IMR-90 (cell line): ENCODE measurements around the gene GABRR1. TPM values are rescaled to one million over a fixed set of nuclear protein-coding genes. Genes with fewer than 3 reads are reported as not detected.

Experiments used
- ATAC-seq: fragments of 200-7000 bp; cut with Tn5 transposase; 2 replicates; pipeline ENCODE4 v1.9.1; 2020; ENCODE audit warnings: low read depth, mild to moderate bottlenecking, moderate library complexity
- BruUV-seq: library from RNA; stranded (reverse); fragments of 400-500 nt; replicated peaks from 2 replicates; lab custom pipeline; 2021; lab: Mats Ljungman, UMichigan
- CTCF ChIA-PET: fragments of 300-600 bp; formaldehyde crosslinking; extraction: SDS; loops from one replicate; lab custom pipeline; 2021; ENCODE audit warnings: antibody characterized with exemption; lab: Yijun Ruan, JAX
- POLR2A ChIA-PET: fragments of 300-600 bp; sonication (Branson Sonifier 250); formaldehyde crosslinking; loops from one replicate; lab custom pipeline; 2022; ENCODE audit warnings: antibody characterized with exemption; ENCODE audit not compliant: unreplicated experiment; lab: Charles Lee
- DNase-seq: peaks from one replicate; pipeline ENCODE4 v3.0.0; 2013
- H2AFZ ChIP-seq: replicated peaks from 2 replicates; pipeline ENCODE3; 2013; ENCODE audit warnings: low read length, mild to moderate bottlenecking; ENCODE audit not compliant: poor library complexity
- H2AK5ac ChIP-seq: 2 replicates; pipeline ENCODE4 v1.6.1; 2013; ENCODE audit warnings: low read depth, low read length, inconsistent platforms
- H2AK9ac ChIP-seq: replicated peaks from 2 replicates; pipeline ENCODE3; 2013; ENCODE audit warnings: mild to moderate bottlenecking, low read depth, low read length, moderate library complexity; ENCODE audit not compliant: poor library complexity
- H2BK120ac ChIP-seq: 2 replicates; pipeline ENCODE4 v1.6.1; 2013; ENCODE audit warnings: low read depth, low read length, inconsistent platforms
- H2BK15ac ChIP-seq: 3 replicates; pipeline ENCODE4 v1.6.1; 2013; ENCODE audit warnings: low read depth, low read length, inconsistent platforms
- H2BK20ac ChIP-seq: 2 replicates; pipeline ENCODE4 v1.6.1; 2013; ENCODE audit warnings: low read depth, mild to moderate bottlenecking, inconsistent platforms, low read length, moderate library complexity
- H2BK5ac ChIP-seq: 2 replicates; pipeline ENCODE4 v1.6.1; 2013; ENCODE audit warnings: mild to moderate bottlenecking, low read depth, low read length, inconsistent platforms; ENCODE audit not compliant: poor library complexity, severe bottlenecking
- H3K14ac ChIP-seq: replicated peaks from 2 replicates; pipeline ENCODE4 v1.6.1; 2013; ENCODE audit warnings: low read depth, low read length, inconsistent platforms
- H3K18ac ChIP-seq: 2 replicates; pipeline ENCODE4 v1.6.1; 2013; ENCODE audit warnings: low read depth, low read length, control low read depth
- H3K23ac ChIP-seq: 2 replicates; pipeline ENCODE4 v1.6.1; 2013; ENCODE audit warnings: low read depth, low read length, inconsistent platforms
- H3K27ac ChIP-seq: 2 replicates; pipeline ENCODE4 v1.5.1; 2013; ENCODE audit warnings: mild to moderate bottlenecking, control low read depth, low read length; ENCODE audit not compliant: insufficient read depth
- H3K27me3 ChIP-seq: 2 replicates; pipeline ENCODE4 v1.6.1; 2013; ENCODE audit warnings: low read length; ENCODE audit not compliant: control insufficient read depth, insufficient read depth
- H3K36me3 ChIP-seq: 2 replicates; pipeline ENCODE4 v1.6.1; 2013; ENCODE audit warnings: low read length, mixed read lengths; ENCODE audit not compliant: control insufficient read depth, insufficient read depth
- H3K4ac ChIP-seq: 2 replicates; pipeline ENCODE4 v1.6.1; 2013; ENCODE audit warnings: low read depth, low read length, inconsistent platforms
- H3K4me1 ChIP-seq: 2 replicates; pipeline ENCODE4 v1.6.1; 2013; ENCODE audit warnings: low read length, mixed read lengths; ENCODE audit not compliant: control insufficient read depth, insufficient read depth
- H3K4me2 ChIP-seq: 2 replicates; pipeline ENCODE4 v1.6.1; 2013; ENCODE audit warnings: low read depth, mild to moderate bottlenecking, control low read depth, low read length, moderate library complexity
- H3K4me3 ChIP-seq: 2 replicates; pipeline ENCODE4 v1.5.1; 2013; ENCODE audit warnings: low read depth, mild to moderate bottlenecking, control low read depth, low read length, moderate library complexity; ENCODE audit not compliant: insufficient read depth
- H3K56ac ChIP-seq: 2 replicates; pipeline ENCODE4 v1.6.1; 2013; ENCODE audit warnings: low read length, inconsistent platforms; ENCODE audit not compliant: insufficient read depth; ENCODE audit errors: extremely low read depth
- H3K79me1 ChIP-seq, 2 experiments: 2 replicates each; pipeline ENCODE4 v1.6.1; 2013; ENCODE audit warnings: low read length in 2 of 2, inconsistent platforms in 1 of 2, low read depth in 1 of 2
- H3K9ac ChIP-seq: 2 replicates; pipeline ENCODE4 v1.6.1; 2013; ENCODE audit warnings: low read depth, low read length, control low read depth
- H3K9me1 ChIP-seq: 2 replicates; pipeline ENCODE4 v1.6.1; 2013; ENCODE audit warnings: low read length, inconsistent platforms; ENCODE audit not compliant: insufficient read depth
- H3K9me3 ChIP-seq: 2 replicates; pipeline ENCODE4 v1.6.1; 2013; ENCODE audit warnings: low read length; ENCODE audit not compliant: control insufficient read depth, insufficient read depth
- H4K20me1 ChIP-seq: 2 replicates; pipeline ENCODE4 v1.6.1; 2013; ENCODE audit warnings: low read length, inconsistent platforms; ENCODE audit not compliant: insufficient read depth
- H4K5ac ChIP-seq: 2 replicates; pipeline ENCODE4 v1.6.1; 2013; ENCODE audit warnings: mild to moderate bottlenecking, low read depth, low read length, control low read depth
- H4K8ac ChIP-seq, 2 experiments: 2 replicates each; pipeline ENCODE4 v1.6.1; 2013; ENCODE audit warnings: low read depth in 2 of 2, low read length in 2 of 2, control low read depth in 1 of 2, inconsistent platforms in 1 of 2
- H4K91ac ChIP-seq: 2 replicates; pipeline ENCODE4 v1.6.1; 2013; ENCODE audit warnings: low read depth, low read length, inconsistent platforms; ENCODE audit not compliant: insufficient read depth
- BHLHE40 ChIP-seq: fragments of 150-350 bp; IDR thresholded peaks from 2 replicates; pipeline ENCODE4 v1.6.1; 2016; ENCODE audit warnings: mild to moderate bottlenecking, low read depth, low read length
- CTCF ChIP-seq: conservative IDR thresholded peaks from 2 replicates; pipeline ENCODE4 v1.5.1; 2012; ENCODE audit warnings: mild to moderate bottlenecking, low read depth, low read length, improper control_type of control experiment
- FOS ChIP-seq: fragments of 150-350 bp; IDR thresholded peaks from 2 replicates; pipeline ENCODE4 v1.6.1; 2016; ENCODE audit warnings: low read depth, low read length
- MAFK ChIP-seq: IDR thresholded peaks from 2 replicates; pipeline ENCODE4 v1.6.1; 2012; ENCODE audit warnings: low read depth, low read length, improper control_type of control experiment
- MAZ ChIP-seq: IDR thresholded peaks from 2 replicates; pipeline ENCODE4 v1.6.1; 2012; ENCODE audit warnings: low read depth, mild to moderate bottlenecking, low read length, improper control_type of control experiment, moderate library complexity, borderline replicate concordance
- MXI1 ChIP-seq: IDR thresholded peaks from 2 replicates; pipeline ENCODE4 v1.6.1; 2012; ENCODE audit warnings: low read depth, mild to moderate bottlenecking, low read length, moderate library complexity, borderline replicate concordance
- NFE2L2 ChIP-seq: fragments of 150-350 bp; IDR thresholded peaks from 2 replicates; pipeline ENCODE4 v1.6.1; 2016; ENCODE audit warnings: low read depth, mild to moderate bottlenecking, low read length
- POLR2A ChIP-seq: IDR thresholded peaks from 2 replicates; pipeline ENCODE4 v1.6.1; 2012; ENCODE audit warnings: mild to moderate bottlenecking, low read depth, low read length
- RAD21 ChIP-seq: IDR thresholded peaks from 2 replicates; pipeline ENCODE4 v1.6.1; 2012; ENCODE audit warnings: low read length, improper control_type of control experiment
- RCOR1 ChIP-seq: IDR thresholded peaks from 2 replicates; pipeline ENCODE4 v1.6.1; 2012; ENCODE audit warnings: mild to moderate bottlenecking, low read length, improper control_type of control experiment; ENCODE audit not compliant: insufficient replicate concordance
- dilution Hi-C: fragments of 300-500 bp; cut with HindIII; formaldehyde crosslinking; loops from one replicate; pipeline ENCODE4 v1.14.3; 2018; ENCODE audit warnings: low sequenced_read_pairs; ENCODE audit not compliant: unreplicated experiment
- in situ Hi-C: fragments of 300-500 bp; cut with MboI; formaldehyde crosslinking; loops from 3 replicates; pipeline ENCODE4 v1.14.3; 2019; ENCODE audit warnings: low sequenced_read_pairs, inconsistent platforms, mixed read lengths
- intact Hi-C: fragments of 100-400 bp; cut with micrococcal nuclease; formaldehyde crosslinking; loops from 2 replicates; pipeline ENCODE4 v1.10.0; 2022
- polyA plus RNA-seq, 3 experiments: library from polyadenylated mRNA; depleted of rRNA; stranded (reverse); fragments of >200 nt; gene quantifications; 2 replicates each; pipeline ENCODE4 v1.2.3, GENCODE V29; 2012; ENCODE audit warnings: low replicate concordance in 1 of 3
- total RNA-seq: library from RNA; depleted of rRNA; stranded (reverse); fragments of >200 nt; gene quantifications from 2 replicates; pipeline ENCODE4 v1.2.3, GENCODE V29; 2012

Gene GABRR1
- total and polyA plus RNA-seq, 2 of the 4 experiments (the other 2 are of a cell fraction) = not detected

DNA sequence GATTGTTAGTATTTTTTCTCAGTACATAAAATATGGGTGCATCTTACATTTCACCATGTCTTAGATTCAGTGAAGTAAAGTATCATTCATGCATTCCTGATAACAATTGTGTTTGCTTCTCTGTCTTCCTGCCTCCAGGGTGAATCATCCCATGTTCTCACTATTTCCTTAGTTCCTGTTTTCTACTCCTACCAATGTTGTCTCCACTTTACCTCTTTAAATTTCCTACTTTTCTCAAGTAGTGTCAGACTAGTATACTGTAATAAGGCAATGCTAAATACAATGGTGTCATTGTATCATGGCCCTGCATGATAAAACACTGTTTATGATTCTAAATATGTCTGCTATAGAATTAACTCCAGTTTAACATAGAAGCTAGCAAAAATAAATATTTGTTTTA is 37.4 kb upstream of the GABRR1 start:
- Histone ChIP-seq H3K14ac (no peak overlapping the region), H2BK20ac (no peak overlapping the region), H2BK120ac (no peak overlapping the region), H3K79me1 (no peaks in the 10 kb centered on the region), H3K9ac (no peak overlapping the region), H3K23ac (no peak overlapping the region), H3K27ac (no peak overlapping the region), H3K4me1 (no peaks in the 10 kb centered on the region), H3K18ac (no peak overlapping the region), H3K9me3 (no peaks in the 10 kb centered on the region), H4K8ac (no peak overlapping the region), H4K20me1 (no peaks in the 10 kb centered on the region), H3K27me3 (peaks cover 5% of the 10 kb centered on the region), H3K4me3 (no peak overlapping the region), H3K4me2 (no peak overlapping the region), H2AK9ac (no peak overlapping the region), H3K4ac (no peak overlapping the region), H4K5ac (no peak overlapping the region), H2BK15ac (no peak overlapping the region), H3K9me1 (no peaks in the 10 kb centered on the region), H3K36me3 (no peaks in the 10 kb centered on the region), H2AK5ac (no peak overlapping the region), H4K91ac (no peak overlapping the region), H3K56ac (no peak overlapping the region), H2AFZ (no peak overlapping the region), H2BK5ac (no peak overlapping the region)
- intact Hi-C loops = no loop called here
- ChIA-PET CTCF (no interaction called here), POLR2A (no interaction called here)
- in situ Hi-C loops = no loop called here
- TF ChIP-seq RCOR1 (no peak), POLR2A (no peak), MAFK (no peak), NFE2L2 (no peak), FOS (no peak), MXI1 (no peak), BHLHE40 (no peak), CTCF (no peak), RAD21 (no peak), MAZ (no peak)
- DNase-seq (no peak), ATAC-seq (no peak)
- no TSS peak for BruUV-seq
- dilution Hi-C loops = no loop called here
